WTC11 (cell line): Measurements from ENCODE around the gene LRRN4CL. TPM values are rescaled to one million over a fixed set of nuclear protein-coding genes. Genes with fewer than 3 reads are reported as not detected.

Experiments
- ATAC-seq: fragments of 200-7000 bp; cut with Tn5 transposase; 2 replicates; pipeline ENCODE4 v1.10.0; 2021; ENCODE audit warnings: mild to moderate bottlenecking, moderate library complexity
- CTCF ChIA-PET: fragments of 300-600 bp; sonication (Branson Sonifier 250); formaldehyde crosslinking; loops from one replicate; lab custom pipeline; 2021; ENCODE audit warnings: antibody characterized with exemption; lab: Charles Lee
- POLR2A ChIA-PET: fragments of 350-600 bp; sonication (Branson Sonifier 250); formaldehyde crosslinking; loops from one replicate; lab custom pipeline; 2021; ENCODE audit warnings: antibody characterized with exemption; lab: Charles Lee
- DNase-seq: peaks from one replicate; pipeline ENCODE4 v3.0.0; 2021; ENCODE audit warnings: low spot score
- H3K27ac Mint-ChIP-seq: 2 replicates; pipeline ENCODE4 v1.8.0; 2021; ENCODE audit warnings: mixed read lengths
- H3K27me3 Mint-ChIP-seq: 2 replicates; pipeline ENCODE4 v1.8.0; 2021; ENCODE audit warnings: low read depth, mild to moderate bottlenecking, moderate library complexity, mixed read lengths
- H3K36me3 Mint-ChIP-seq: 2 replicates; pipeline ENCODE4 v1.8.0; 2021; ENCODE audit warnings: mixed read lengths
- H3K4me1 Mint-ChIP-seq: 2 replicates; pipeline ENCODE4 v1.8.0; 2022; ENCODE audit warnings: mixed read lengths
- H3K4me3 Mint-ChIP-seq: 2 replicates; pipeline ENCODE4 v1.8.0; 2021; ENCODE audit warnings: mild to moderate bottlenecking, moderate library complexity, mixed read lengths
- H3K9me3 Mint-ChIP-seq: 2 replicates; pipeline ENCODE4 v1.8.0; 2021; ENCODE audit warnings: mixed read lengths
- ATF1 ChIP-seq: sonication (generic); formaldehyde crosslinking; IDR thresholded peaks from 2 replicates; pipeline ENCODE4 v1.8.1; 2023; ENCODE audit warnings: mild to moderate bottlenecking, moderate library complexity, missing genetic modification reagents
- CREM ChIP-seq: sonication (generic); formaldehyde crosslinking; IDR thresholded peaks from 2 replicates; pipeline ENCODE4 v1.8.1; 2022; ENCODE audit warnings: mild to moderate bottlenecking, missing genetic modification reagents, moderate library complexity
- EMX1 ChIP-seq: fragments of 250-450 bp; sonication (Bioruptor Pico); IDR thresholded peaks from 2 replicates; pipeline ENCODE4 v1.8.0; 2021; ENCODE audit warnings: mild to moderate bottlenecking
- ETV6 ChIP-seq: sonication (generic); formaldehyde crosslinking; IDR thresholded peaks from 2 replicates; pipeline ENCODE4 v1.8.1; 2022; ENCODE audit warnings: mild to moderate bottlenecking, missing genetic modification reagents
- FOXK1 ChIP-seq: sonication (generic); formaldehyde crosslinking; IDR thresholded peaks from 2 replicates; pipeline ENCODE4 v1.8.0; 2022; ENCODE audit warnings: mild to moderate bottlenecking, moderate library complexity, missing genetic modification reagents
- GABPB1 ChIP-seq: sonication (generic); formaldehyde crosslinking; IDR thresholded peaks from 2 replicates; pipeline ENCODE4 v1.8.1; 2023; ENCODE audit warnings: mild to moderate bottlenecking, missing genetic modification reagents
- HMGA2 ChIP-seq: fragments of 250-450 bp; sonication (Bioruptor Pico); IDR thresholded peaks from 2 replicates; pipeline ENCODE4 v1.4.0; 2021; ENCODE audit warnings: mild to moderate bottlenecking, moderate library complexity
- IRF2 ChIP-seq: sonication (generic); formaldehyde crosslinking; IDR thresholded peaks from 2 replicates; pipeline ENCODE4 v1.8.0; 2022; ENCODE audit warnings: low read depth, missing genetic modification reagents, borderline replicate concordance
- MYBL2 ChIP-seq: sonication (generic); formaldehyde crosslinking; IDR thresholded peaks from 2 replicates; pipeline ENCODE4 v1.8.1; 2023; ENCODE audit warnings: mild to moderate bottlenecking, moderate library complexity, missing genetic modification reagents
- NFE2L1 ChIP-seq: sonication (generic); formaldehyde crosslinking; IDR thresholded peaks from 2 replicates; pipeline ENCODE4 v1.8.1; 2023; ENCODE audit warnings: missing genetic modification reagents
- NR2C2 ChIP-seq: sonication (generic); formaldehyde crosslinking; IDR thresholded peaks from 2 replicates; pipeline ENCODE4 v1.8.0; 2022; ENCODE audit warnings: mild to moderate bottlenecking, missing genetic modification reagents
- RORB ChIP-seq: fragments of 250-450 bp; sonication (Bioruptor Pico); IDR thresholded peaks from 2 replicates; pipeline ENCODE4 v1.9.0; 2021; ENCODE audit warnings: mild to moderate bottlenecking
- SOX15 ChIP-seq: fragments of 250-450 bp; sonication (Bioruptor Pico); IDR thresholded peaks from 2 replicates; pipeline ENCODE4 v1.9.0; 2021; ENCODE audit warnings: mild to moderate bottlenecking
- TP53 ChIP-seq: sonication (generic); formaldehyde crosslinking; IDR thresholded peaks from 2 replicates; pipeline ENCODE4 v1.8.1; 2023; ENCODE audit warnings: mild to moderate bottlenecking, missing genetic modification reagents
- ZNF219 ChIP-seq: sonication (generic); formaldehyde crosslinking; IDR thresholded peaks from 2 replicates; pipeline ENCODE4 v1.8.0; 2023; ENCODE audit warnings: missing genetic modification reagents, mild to moderate bottlenecking, borderline replicate concordance
- ZNF423 ChIP-seq: fragments of 250-450 bp; sonication (Bioruptor Pico); IDR thresholded peaks from 2 replicates; pipeline ENCODE4 v2.1.2; 2022; ENCODE audit warnings: mild to moderate bottlenecking, moderate library complexity
- ZNF671 ChIP-seq: fragments of 250-450 bp; sonication (Bioruptor Pico); IDR thresholded peaks from 2 replicates; pipeline ENCODE4 v1.8.0; 2021; ENCODE audit warnings: mild to moderate bottlenecking
- total RNA-seq: library from RNA; stranded (reverse); gene quantifications from 3 replicates; pipeline ENCODE4 v1.2.3, GENCODE V29; 2021
- TF ChIP-seq, protein P1 (sequence below): sonication (generic); formaldehyde crosslinking; IDR thresholded peaks from 2 replicates; pipeline ENCODE4 v1.8.1; 2022; ENCODE audit warnings: mild to moderate bottlenecking, moderate library complexity, missing genetic modification reagents
- TF ChIP-seq, protein P2 (sequence below): sonication (generic); formaldehyde crosslinking; IDR thresholded peaks from 2 replicates; pipeline ENCODE4 v1.8.0; 2022; ENCODE audit warnings: mild to moderate bottlenecking, missing genetic modification reagents
- TF ChIP-seq, protein P3 (sequence below): sonication (generic); formaldehyde crosslinking; IDR thresholded peaks from 2 replicates; pipeline ENCODE4 v1.8.1; 2023; ENCODE audit warnings: mild to moderate bottlenecking, missing genetic modification reagents, borderline replicate concordance
- TF ChIP-seq, protein P4 (sequence below): sonication (generic); formaldehyde crosslinking; IDR thresholded peaks from 2 replicates; pipeline ENCODE4 v1.8.1; 2023; ENCODE audit warnings: mild to moderate bottlenecking, missing genetic modification reagents
- TF ChIP-seq, protein P5 (sequence below): sonication (generic); formaldehyde crosslinking; IDR thresholded peaks from 2 replicates; pipeline ENCODE4 v1.8.1; 2023; ENCODE audit warnings: mild to moderate bottlenecking, missing genetic modification reagents, moderate library complexity

Gene LRRN4CL
- total RNA-seq, 1 experiment from 2014 or later: 0.39 TPM

DNA sequence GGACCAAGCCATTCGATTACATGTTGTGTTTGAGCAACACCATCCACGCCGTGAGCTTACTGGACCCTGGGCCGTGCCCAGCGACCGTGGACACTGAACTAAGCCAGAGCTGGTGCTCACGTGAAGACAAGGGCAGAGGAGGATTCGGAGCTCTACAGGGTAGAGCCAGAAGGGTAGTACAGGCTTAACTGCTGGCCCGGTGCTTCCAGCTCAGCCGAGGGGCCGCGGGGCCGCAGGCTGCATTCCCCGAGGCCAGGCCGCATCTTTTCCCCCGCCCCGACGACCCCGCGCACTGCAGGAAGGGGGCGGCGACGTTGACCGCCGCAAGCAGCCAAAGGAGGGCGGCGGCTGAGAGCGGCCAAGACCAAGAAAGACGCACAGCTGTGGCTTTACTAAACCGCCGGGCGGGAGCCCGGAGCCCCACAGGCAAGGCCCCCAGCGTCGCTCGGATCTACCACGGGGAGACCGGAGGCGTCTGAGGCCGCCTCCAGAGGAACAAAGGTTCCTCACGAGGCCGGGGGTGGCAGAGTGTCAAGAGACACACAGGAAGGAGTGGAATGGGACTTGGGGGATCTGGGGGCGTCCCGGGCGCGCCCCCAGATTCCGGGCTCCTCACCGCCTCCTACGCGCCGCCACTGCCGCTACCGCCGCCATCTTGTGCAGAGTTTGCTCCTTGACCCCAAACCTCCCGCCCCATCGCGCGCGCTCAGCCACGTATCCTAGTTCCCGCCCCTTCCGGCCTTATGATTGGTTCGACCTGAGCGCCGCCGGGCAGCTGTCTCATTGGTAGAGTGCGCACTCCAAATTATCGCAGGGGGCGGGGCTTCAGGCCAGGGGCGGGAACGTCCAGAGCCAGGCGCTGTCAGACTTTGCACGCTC, 43.1 kb downstream of the LRRN4CL start, which contains the start of gene GANAB (continued):
- TF ChIP-seq CREM (CRISPR knock-in tag) (peak; percentile 66; the same call in 1 of the 2 replicates), RORB (CRISPR knock-in tag) (0 out of 2 replicates have a peak, but pooled peaks have one; percentile 21), NR2C2 (CRISPR knock-in tag) (peak; percentile 68; the same call in 1 of the 2 replicates), FOXK1 (peak; percentile 39; the same call in 1 of the 2 replicates), GABPB1 (0 out of 2 replicates have a peak, but pooled peaks have one; percentile 34), ETV6 (CRISPR knock-in tag) (no peak), ZNF423 (CRISPR knock-in tag) (no peak), ZNF671 (no peak), HMGA2 (CRISPR knock-in tag) (no peak)
- TF ChIP-seq, protein P1, sequence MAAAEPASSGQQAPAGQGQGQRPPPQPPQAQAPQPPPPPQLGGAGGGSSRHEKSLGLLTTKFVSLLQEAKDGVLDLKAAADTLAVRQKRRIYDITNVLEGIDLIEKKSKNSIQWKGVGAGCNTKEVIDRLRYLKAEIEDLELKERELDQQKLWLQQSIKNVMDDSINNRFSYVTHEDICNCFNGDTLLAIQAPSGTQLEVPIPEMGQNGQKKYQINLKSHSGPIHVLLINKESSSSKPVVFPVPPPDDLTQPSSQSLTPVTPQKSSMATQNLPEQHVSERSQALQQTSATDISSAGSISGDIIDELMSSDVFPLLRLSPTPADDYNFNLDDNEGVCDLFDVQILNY (CRISPR knock-in tag): peak; percentile 79; the same call in 1 of the 2 replicates
- TF ChIP-seq, protein P2, sequence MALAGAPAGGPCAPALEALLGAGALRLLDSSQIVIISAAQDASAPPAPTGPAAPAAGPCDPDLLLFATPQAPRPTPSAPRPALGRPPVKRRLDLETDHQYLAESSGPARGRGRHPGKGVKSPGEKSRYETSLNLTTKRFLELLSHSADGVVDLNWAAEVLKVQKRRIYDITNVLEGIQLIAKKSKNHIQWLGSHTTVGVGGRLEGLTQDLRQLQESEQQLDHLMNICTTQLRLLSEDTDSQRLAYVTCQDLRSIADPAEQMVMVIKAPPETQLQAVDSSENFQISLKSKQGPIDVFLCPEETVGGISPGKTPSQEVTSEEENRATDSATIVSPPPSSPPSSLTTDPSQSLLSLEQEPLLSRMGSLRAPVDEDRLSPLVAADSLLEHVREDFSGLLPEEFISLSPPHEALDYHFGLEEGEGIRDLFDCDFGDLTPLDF (CRISPR knock-in tag): 0 out of 2 replicates have a peak, but pooled peaks have one; percentile 29

DNA sequence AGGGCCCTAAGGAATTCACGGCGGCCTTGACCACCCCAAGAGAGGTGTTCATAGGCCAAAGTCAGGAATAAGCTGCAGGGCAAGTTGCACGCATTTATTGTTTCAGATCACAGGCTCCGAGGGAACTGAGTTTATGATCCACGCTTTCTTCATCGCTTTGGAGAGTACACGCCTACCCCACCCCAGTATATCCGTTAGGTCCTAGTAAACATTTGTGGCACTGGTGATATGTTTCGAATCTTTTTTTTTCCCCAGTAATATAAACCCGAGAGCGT, 43.7 kb downstream of the LRRN4CL start:
- ChIA-PET POLR2A (interaction anchor here (1.0 to 6.3 kb wide), 6 partner anchors 20 to 242 kb away, joined by 4 to 42 read pairs (median 9); partner anchors contain the start of genes B3GAT3, C11orf98, CSKMT and HNRNPUL2), CTCF (interaction anchor here (2.2 kb wide), 1 partner anchor 53 kb away, joined by 7 read pairs; the partner anchor contains the start of gene TUT1)
- H3K9me3 Mint-ChIP-seq: no peaks in the 10 kb centered on the region
- no peak for TF ChIP-seq NFE2L1 (CRISPR knock-in tag)
- no peak for TF ChIP-seq ATF1
- TF ChIP-seq ZNF423 (CRISPR knock-in tag): no peak
- TF ChIP-seq, protein P2 (CRISPR knock-in tag): no peak
- no peak for TF ChIP-seq TP53 (CRISPR knock-in tag)
- TF ChIP-seq, protein P3, sequence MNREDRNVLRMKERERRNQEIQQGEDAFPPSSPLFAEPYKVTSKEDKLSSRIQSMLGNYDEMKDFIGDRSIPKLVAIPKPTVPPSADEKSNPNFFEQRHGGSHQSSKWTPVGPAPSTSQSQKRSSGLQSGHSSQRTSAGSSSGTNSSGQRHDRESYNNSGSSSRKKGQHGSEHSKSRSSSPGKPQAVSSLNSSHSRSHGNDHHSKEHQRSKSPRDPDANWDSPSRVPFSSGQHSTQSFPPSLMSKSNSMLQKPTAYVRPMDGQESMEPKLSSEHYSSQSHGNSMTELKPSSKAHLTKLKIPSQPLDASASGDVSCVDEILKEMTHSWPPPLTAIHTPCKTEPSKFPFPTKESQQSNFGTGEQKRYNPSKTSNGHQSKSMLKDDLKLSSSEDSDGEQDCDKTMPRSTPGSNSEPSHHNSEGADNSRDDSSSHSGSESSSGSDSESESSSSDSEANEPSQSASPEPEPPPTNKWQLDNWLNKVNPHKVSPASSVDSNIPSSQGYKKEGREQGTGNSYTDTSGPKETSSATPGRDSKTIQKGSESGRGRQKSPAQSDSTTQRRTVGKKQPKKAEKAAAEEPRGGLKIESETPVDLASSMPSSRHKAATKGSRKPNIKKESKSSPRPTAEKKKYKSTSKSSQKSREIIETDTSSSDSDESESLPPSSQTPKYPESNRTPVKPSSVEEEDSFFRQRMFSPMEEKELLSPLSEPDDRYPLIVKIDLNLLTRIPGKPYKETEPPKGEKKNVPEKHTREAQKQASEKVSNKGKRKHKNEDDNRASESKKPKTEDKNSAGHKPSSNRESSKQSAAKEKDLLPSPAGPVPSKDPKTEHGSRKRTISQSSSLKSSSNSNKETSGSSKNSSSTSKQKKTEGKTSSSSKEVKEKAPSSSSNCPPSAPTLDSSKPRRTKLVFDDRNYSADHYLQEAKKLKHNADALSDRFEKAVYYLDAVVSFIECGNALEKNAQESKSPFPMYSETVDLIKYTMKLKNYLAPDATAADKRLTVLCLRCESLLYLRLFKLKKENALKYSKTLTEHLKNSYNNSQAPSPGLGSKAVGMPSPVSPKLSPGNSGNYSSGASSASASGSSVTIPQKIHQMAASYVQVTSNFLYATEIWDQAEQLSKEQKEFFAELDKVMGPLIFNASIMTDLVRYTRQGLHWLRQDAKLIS (CRISPR knock-in tag): no peak
- no peak for TF ChIP-seq SOX15 (CRISPR knock-in tag)
- TF ChIP-seq, protein P4, sequence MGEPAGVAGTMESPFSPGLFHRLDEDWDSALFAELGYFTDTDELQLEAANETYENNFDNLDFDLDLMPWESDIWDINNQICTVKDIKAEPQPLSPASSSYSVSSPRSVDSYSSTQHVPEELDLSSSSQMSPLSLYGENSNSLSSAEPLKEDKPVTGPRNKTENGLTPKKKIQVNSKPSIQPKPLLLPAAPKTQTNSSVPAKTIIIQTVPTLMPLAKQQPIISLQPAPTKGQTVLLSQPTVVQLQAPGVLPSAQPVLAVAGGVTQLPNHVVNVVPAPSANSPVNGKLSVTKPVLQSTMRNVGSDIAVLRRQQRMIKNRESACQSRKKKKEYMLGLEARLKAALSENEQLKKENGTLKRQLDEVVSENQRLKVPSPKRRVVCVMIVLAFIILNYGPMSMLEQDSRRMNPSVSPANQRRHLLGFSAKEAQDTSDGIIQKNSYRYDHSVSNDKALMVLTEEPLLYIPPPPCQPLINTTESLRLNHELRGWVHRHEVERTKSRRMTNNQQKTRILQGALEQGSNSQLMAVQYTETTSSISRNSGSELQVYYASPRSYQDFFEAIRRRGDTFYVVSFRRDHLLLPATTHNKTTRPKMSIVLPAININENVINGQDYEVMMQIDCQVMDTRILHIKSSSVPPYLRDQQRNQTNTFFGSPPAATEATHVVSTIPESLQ (CRISPR knock-in tag): no peak
- TF ChIP-seq ZNF219 (CRISPR knock-in tag): no peak
- TF ChIP-seq ETV6 (CRISPR knock-in tag): no peak
- TF ChIP-seq EMX1 (CRISPR knock-in tag): no peak
- TF ChIP-seq IRF2 (CRISPR knock-in tag): no peak
- no peak for TF ChIP-seq MYBL2 (CRISPR knock-in tag)
- TF ChIP-seq, protein P5, sequence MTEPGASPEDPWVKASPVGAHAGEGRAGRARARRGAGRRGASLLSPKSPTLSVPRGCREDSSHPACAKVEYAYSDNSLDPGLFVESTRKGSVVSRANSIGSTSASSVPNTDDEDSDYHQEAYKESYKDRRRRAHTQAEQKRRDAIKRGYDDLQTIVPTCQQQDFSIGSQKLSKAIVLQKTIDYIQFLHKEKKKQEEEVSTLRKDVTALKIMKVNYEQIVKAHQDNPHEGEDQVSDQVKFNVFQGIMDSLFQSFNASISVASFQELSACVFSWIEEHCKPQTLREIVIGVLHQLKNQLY (CRISPR knock-in tag): no peak

More for the DNA sequence above, 43.7 kb downstream of the LRRN4CL start:
- Mint-ChIP-seq H3K4me1 (peaks cover 10% of the 10 kb centered on the region), H3K27ac (peak overlapping the region; percentile 96), H3K4me3 (peak overlapping the region; percentile 99), H3K27me3 (no peaks in the 10 kb centered on the region), H3K36me3 (peaks cover 34% of the 10 kb centered on the region)
- no peak for DNase-seq
- ATAC-seq: no peak
